Stimulated activated CD4-positive, alpha-beta T cell treated with anti-CD3 and anti-CD28 coated beads, Interleukin-1b, Interleukin-23, amount 100 ng/mL, for 1 hour (primary cell): ENCODE results near the gene ECI1.
"Not testable (repeated sequence)": the region's sequence is repeated elsewhere in the genome, so short reads cannot be mapped to it uniquely, and the experiment has no call there.

ENCODE experiments used
- DNase-seq, 2 donors: peaks; one replicate each; pipeline ENCODE4 v3.0.0-alpha.2; 2020; ENCODE audit warnings: low read depth in 2 of 2

ECI1 gene

GRCh38 chr16:2252806-2253148 lies 1.4 kb upstream of the ECI1 start:
- DNase-seq: no peak

- DNase-seq: no peak
Measured at GRCh38 chr16:2250652-2251295, 613 bp downstream of the ECI1 start.

GRCh38 chr16:2246301-2246885 lies 5.0 kb downstream of the ECI1 start:
- no peak for DNase-seq

- DNase-seq: no peak
Measured at GRCh38 chr16:2244926-2245795, 6.2 kb downstream of the ECI1 start.

- DNase-seq: no peak
Measured at GRCh38 chr16:2244301-2244700, 7.1 kb downstream of the ECI1 start.

GRCh38 chr16:2243781-2244180 lies 7.6 kb downstream of the ECI1 start:
- no peak for DNase-seq

GRCh38 chr16:2243031-2243528 lies 8.3 kb downstream of the ECI1 start:
- DNase-seq: no peak

GRCh38 chr16:2242598-2242997 lies 8.8 kb downstream of the ECI1 start:
- DNase-seq: no peak

- not testable (repeated sequence) for DNase-seq
Measured at GRCh38 chr16:2240331-2240730, 11.1 kb downstream of the ECI1 start.

GRCh38 chr16:2238838-2239675 lies 12.3 kb downstream of the ECI1 start:
- no peak for DNase-seq

GRCh38 chr16:2238150-2238837 lies 13.1 kb downstream of the ECI1 start:
- DNase-seq: no peak

GRCh38 chr16:2237493-2238149 lies 13.8 kb downstream of the ECI1 start:
- no peak for DNase-seq

GRCh38 chr16:2237102-2237482 lies 14.3 kb downstream of the ECI1 start:
- no peak for DNase-seq

- no peak for DNase-seq
Measured at GRCh38 chr16:2236337-2237101, 14.9 kb downstream of the ECI1 start, which contains the start of gene DNASE1L2. TSS of gene DNASE1L2 (plus strand) at chr16:2236444. CDS start at chr16:2236817, 373 bp downstream.

- DNase-seq: no peak
Measured at GRCh38 chr16:2235695-2236336, 15.6 kb downstream of the ECI1 start.

GRCh38 chr16:2235234-2235651 lies 16.1 kb downstream of the ECI1 start:
- no peak for DNase-seq

GRCh38 chr16:2234813-2235170 lies 16.6 kb downstream of the ECI1 start:
- no peak for DNase-seq

GRCh38 chr16:2233872-2234812 lies 17.2 kb downstream of the ECI1 start:
- DNase-seq: no peak
